HTR-8/SVneo (cell line): ENCODE results near the gene ZSCAN31.
"Not testable (repeated sequence)": the region's sequence is repeated elsewhere in the genome, so short reads cannot be mapped to it uniquely, and the experiment has no call there.

Experiments
- DNase-seq: peaks from one replicate; pipeline ENCODE4 v3.0.0; 2011; ENCODE audit warnings: low spot score, mixed read lengths; ENCODE audit not compliant: insufficient read length
- FAIRE-seq: peaks from 2 replicates; lab custom pipeline; 2011; peaks lifted over from hg19 to GRCh38; lab: Jason Lieb, UNC

The ZSCAN31 gene

DNA sequence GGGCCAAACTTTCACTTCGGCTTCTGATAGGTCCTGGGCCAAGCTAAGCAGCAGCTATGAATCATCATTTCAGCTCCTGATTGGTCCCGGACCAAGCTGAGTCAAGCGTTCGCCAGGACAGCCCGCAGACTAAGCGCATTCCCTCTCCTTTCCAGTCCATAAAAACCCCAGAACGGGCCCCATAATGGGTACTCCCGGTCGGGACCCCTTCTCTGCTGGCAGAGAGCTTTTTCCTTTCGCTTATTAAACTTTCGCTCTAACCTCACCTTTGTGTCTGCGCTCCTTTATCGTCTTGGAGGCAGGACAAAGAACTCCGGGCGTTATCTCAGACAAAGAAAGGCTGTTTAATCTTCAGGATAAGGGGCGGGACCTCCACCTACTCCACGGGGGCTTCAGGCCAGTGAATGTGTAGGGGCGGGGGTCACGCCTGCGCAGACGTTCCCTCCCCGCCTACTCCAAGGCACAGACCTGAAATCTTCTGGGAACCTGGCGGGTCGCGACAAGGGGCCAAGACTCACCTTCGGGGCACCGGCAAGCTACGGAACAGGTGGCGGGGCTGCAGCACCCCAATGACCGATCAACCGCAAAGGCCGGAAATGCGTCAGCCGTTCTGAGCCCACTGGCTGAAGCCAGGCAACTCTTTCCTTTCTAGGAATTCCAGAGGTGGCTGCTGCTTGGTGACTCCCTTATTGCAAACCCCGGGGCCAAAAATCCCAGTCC, at the start of gene ZSCAN31:
ZSCAN31 (minus strand) TSS at position 585 of the 720 bp plus-strand sequence. CDS start 6,465 bp downstream, outside the sequence.
- FAIRE-seq, result peak; percentile 78
- DNase-seq, result peak; percentile 86

GRCh38 chr6:28384143-28384533, 48.2 kb upstream of the ZSCAN31 start:
- no peak for DNase-seq
- FAIRE-seq, result peak; percentile 55

DNA sequence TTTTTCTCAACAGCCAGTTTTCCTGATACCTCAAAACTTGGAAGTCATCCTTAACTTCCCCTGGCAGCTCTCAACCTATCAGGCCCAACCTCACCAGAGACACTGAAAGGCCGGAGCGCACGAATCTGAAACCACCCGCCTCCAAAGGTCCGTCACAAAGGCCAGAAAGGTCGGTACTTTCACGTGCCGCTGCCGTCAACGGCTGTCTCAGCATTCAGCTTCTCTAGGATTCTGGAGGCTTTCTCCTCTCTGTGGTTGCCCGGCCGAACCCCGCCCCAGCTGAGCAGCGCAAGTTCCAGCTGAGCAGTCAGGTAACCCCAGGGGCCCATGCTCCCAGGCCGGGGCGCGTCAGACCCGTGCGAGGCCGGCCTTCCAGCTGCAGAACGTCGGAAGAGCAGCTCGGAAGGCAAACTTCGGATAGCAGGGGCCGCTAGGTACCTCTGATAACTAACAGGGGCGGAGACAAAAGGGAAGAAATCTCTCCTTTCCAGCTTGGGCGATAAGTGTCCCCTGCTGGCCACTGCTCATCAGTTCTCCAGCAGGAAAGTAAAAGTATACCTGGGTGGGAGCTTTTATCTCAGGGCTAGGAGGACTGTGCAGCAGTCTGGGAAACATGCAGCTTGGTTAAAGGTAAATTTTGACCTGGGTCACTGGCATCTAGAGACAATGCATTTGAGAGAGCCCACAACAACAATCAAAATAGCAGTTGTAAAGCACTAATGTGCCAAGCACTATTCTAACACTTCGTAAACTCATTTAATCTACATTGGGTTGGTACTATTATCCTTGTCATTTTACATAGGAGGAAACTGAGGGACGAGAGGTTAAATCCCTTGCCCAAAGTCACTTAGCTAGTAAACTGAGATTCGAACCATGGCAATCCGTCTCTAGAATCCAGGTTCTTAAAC, 47.5 kb upstream of the ZSCAN31 start:
- FAIRE-seq, result peak; percentile 89

GRCh38 chr6:28380381-28380780, 44.4 kb upstream of the ZSCAN31 start:
- FAIRE-seq (no peak), DNase-seq (no peak)

More for the DNA sequence above, 47.5 kb upstream of the ZSCAN31 start:
- DNase-seq, result peak; percentile 83

GRCh38 chr6:28378644-28379043, 42.7 kb upstream of the ZSCAN31 start:
- FAIRE-seq (no peak), DNase-seq (no peak)

DNA sequence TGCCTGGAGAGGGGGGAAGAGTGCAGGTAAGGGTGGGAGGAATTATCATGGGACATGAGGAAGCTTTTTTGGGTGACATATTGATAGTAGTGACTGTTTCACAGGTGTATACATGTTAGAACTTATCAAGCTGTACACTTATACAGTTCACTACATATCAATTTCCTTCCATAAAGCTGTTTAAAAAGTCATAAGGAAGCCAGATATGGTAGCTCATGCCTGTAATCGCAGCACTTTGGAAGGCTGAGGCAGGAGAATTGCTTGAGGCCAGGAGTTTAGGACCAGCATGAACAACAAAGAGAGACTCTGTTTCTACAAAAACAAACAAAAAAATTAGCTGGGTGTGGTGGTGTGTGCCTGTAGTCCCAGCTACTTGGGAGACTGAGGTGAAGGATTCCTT, 41.9 kb upstream of the ZSCAN31 start:
- no peak for FAIRE-seq

GRCh38 chr6:28373925-28374324, 38.0 kb upstream of the ZSCAN31 start:
- no peak for FAIRE-seq
- DNase-seq, result no peak

More for the DNA sequence above, 41.9 kb upstream of the ZSCAN31 start:
- DNase-seq, result no peak

DNA sequence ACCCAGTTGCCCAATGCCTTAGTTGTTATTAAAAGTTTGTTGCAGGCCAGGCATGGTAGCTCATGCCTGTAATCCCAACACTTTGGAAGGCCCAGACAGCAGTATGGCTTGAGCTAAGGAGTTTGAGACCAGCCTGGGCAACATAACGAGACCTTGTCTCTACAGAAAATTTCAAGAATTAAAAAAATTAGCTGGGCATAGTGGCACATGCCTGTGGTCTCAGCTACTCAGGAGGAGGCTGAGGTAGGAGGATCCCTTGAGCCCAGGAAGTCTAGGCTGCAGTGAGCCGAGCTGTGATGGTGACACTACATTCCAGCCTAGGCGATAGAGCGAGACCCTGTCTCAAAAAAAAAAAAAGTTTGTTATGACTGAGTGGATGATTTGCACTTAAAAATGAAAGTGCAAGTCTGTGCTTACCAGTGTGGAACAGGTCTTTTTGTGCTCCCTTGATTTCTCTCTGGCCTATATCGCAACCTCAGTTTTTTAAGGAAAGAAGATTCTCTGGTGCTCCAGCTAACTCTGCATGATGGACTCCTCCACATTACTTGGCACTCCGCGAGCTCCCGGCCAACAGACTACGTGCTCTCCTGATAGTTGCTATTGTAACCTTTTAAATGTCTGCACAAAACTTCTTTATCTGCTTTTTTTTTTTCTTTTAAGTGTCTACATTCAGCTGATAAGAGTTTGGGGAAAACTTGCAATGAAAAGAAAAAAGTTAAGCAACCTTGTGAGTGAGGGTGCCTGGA, 35.9 kb upstream of the ZSCAN31 start:
- DNase-seq (no peak), FAIRE-seq (no peak)

- DNase-seq (no peak), FAIRE-seq (no peak)
These were observed 35.3 kb upstream of the ZSCAN31 start for GRCh38 chr6:28371280-28371679.

GRCh38 chr6:28370440-28370839, 34.5 kb upstream of the ZSCAN31 start:
- FAIRE-seq (no peak), DNase-seq (no peak)

DNA sequence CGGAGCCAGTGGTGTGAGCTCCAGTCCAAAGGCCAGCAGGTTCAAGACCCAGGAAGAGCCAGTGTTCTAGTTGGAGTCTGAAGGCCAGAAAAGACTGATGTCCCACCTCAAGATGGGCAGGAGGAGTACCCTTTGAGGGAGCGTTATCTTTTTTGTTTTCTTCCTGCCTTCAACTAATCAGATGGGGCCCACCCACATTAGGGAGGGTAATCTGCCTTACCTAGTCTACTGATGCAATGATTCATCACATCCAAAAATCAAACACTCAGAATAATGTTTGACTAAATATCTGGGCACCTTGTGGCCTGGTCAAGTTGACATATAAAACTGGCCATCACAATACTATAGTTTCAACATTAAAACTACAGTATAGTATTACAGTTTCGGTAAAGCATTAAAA, 33.5 kb upstream of the ZSCAN31 start:
- DNase-seq (no peak), FAIRE-seq (peak; percentile 49)

DNA sequence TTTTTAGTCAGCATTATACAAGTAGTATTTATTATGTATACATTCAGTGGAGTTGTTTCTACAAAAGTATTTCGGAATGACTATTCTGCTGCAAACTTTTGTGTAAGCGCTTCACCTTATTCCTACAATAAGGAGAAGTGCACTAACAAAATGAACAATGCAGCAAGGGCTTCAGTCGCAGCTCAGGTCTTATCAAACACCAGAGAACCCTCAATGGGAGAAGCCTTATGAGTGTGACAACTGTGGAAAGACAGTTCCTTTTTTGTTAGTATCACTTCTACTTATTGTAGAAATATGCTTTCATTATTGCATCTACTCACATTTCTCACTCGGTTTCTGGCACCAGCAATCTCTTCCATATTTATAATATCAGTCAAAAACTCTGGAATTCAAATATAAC, 32.6 kb upstream of the ZSCAN31 start:
- DNase-seq (no peak), FAIRE-seq (no peak)

DNA sequence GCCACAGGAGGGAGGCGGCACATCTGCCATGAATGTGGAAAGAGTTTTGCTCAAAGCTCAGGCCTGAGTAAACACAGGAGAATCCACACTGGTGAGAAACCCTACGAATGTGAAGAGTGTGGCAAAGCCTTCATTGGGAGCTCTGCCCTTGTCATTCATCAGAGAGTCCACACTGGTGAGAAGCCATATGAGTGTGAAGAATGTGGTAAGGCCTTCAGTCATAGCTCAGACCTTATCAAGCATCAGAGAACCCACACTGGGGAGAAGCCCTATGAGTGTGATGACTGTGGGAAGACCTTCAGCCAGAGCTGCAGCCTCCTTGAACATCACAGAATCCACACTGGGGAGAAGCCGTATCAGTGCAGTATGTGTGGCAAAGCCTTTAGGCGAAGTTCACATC, 29.6 kb upstream of the ZSCAN31 start:
- FAIRE-seq, DNase-seq: not testable (repeated sequence)

- DNase-seq, result no peak
- no peak for FAIRE-seq
These were observed 25.0 kb upstream of the ZSCAN31 start for GRCh38 chr6:28360961-28361360.

- FAIRE-seq, result peak; percentile 52
- DNase-seq, result not testable (repeated sequence)
These were observed 23.6 kb upstream of the ZSCAN31 start for GRCh38 chr6:28359562-28359961.

GRCh38 chr6:28357036-28357435, 21.1 kb upstream of the ZSCAN31 start:
- no peak for FAIRE-seq
- DNase-seq, result no peak

- FAIRE-seq (no peak), DNase-seq (no peak)
These were observed 20.7 kb upstream of the ZSCAN31 start for GRCh38 chr6:28356666-28357020.

- DNase-seq (peak; percentile 80), FAIRE-seq (peak; percentile 60)
These were observed 20.1 kb upstream of the ZSCAN31 start for GRCh38 chr6:28355743-28356665.

- no peak for FAIRE-seq
- no peak for DNase-seq
These were observed 19.0 kb upstream of the ZSCAN31 start for GRCh38 chr6:28354688-28355554.
